PC-9 (cell line): ENCODE data around the gene SDK1.

Experiments used
- CTCF ChIP-seq: fragments of 200-600 bp; sonication (generic); conservative IDR thresholded peaks from 2 replicates; pipeline ENCODE4 v1.6.1; 2017; ENCODE audit warnings: mixed run types, antibody characterized with exemption, mild to moderate bottlenecking, moderate library complexity
- EZH2 ChIP-seq: fragments of 200-600 bp; sonication (generic); IDR thresholded peaks from 2 replicates; pipeline ENCODE4 v1.8.0; 2017; ENCODE audit warnings: antibody characterized with exemption, low read depth

- no peak for TF ChIP-seq CTCF
- no peak for TF ChIP-seq EZH2
These were observed 453.7 kb downstream of the SDK1 start for GRCh38 chr7:3754493-3755341.
